Measurements from ENCODE around the gene RANBP9. TPM values are rescaled to one million over a fixed set of nuclear protein-coding genes. Genes with fewer than 3 reads are reported as not detected.

RANBP9 gene
- polyA plus RNA-seq, 1 experiment: 14.4 TPM

DNA sequence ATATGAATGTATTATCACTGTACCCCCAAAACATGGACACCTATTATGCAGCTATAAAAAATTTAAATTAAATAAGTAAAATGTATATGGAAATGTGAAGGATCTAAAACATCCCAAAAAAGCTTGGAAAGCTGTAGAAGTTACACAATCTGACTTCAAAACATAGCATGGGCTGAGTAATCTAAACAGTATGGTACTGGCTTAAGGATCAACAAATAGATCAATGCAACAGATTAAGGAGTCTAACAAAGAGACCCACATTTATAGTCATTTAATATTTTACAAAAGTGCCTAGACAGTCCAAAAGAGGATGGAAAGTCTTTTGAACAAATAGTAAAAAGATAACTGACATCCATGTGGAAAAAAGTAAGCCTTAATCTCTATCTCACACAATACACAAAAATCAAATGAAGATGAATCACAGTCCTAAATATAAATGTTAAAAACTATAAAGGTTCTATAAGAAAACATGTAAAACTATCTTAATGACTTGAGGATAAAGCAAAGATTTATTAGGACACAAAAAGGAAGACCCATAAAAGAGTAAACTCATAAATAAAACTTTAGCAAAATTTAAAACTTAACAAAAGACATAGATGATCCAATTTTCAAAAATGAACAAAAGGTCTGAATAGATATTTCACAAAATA, 46.8 kb downstream of the RANBP9 start:
- TF ChIP-seq, protein P1, sequence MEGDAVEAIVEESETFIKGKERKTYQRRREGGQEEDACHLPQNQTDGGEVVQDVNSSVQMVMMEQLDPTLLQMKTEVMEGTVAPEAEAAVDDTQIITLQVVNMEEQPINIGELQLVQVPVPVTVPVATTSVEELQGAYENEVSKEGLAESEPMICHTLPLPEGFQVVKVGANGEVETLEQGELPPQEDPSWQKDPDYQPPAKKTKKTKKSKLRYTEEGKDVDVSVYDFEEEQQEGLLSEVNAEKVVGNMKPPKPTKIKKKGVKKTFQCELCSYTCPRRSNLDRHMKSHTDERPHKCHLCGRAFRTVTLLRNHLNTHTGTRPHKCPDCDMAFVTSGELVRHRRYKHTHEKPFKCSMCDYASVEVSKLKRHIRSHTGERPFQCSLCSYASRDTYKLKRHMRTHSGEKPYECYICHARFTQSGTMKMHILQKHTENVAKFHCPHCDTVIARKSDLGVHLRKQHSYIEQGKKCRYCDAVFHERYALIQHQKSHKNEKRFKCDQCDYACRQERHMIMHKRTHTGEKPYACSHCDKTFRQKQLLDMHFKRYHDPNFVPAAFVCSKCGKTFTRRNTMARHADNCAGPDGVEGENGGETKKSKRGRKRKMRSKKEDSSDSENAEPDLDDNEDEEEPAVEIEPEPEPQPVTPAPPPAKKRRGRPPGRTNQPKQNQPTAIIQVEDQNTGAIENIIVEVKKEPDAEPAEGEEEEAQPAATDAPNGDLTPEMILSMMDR (IDR thresholded peaks at IDR 0.05; ENCODE audit: insufficient read depth, low read depth, low read length): no peak
- ChIA-PET CTCF (no interaction called here), POLR2A (no interaction called here)
- no peaks in the 10 kb centered on the region for H3K27me3 ChIP-seq (ENCODE audit: control insufficient read depth, insufficient read depth, low read length)
- DNase-seq (ENCODE audit: low read depth): no peak
- no peaks in the 10 kb centered on the region for H3K36me3 ChIP-seq (ENCODE audit: control insufficient read depth, insufficient read depth, low read length)
- no peak overlapping the region for H3K4me3 ChIP-seq (ENCODE audit: low read depth, low read length)

DNA sequence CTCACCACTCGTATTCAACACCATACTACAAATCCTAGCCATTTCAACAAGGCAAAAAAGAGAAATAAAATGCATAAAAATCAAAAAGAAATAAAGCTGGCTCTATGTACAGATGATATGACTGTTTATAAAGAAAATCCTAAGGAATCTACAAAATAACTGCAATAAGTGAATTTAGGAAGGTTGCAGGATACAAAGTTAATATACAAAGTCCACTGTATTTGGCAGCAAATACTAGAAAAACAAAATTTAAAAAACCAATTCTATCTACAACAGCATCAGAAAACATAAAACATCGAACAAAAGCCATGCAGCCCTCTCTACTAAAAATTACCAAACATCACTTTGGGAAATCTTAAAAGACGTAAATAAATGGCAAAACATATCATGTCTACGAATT, 47.6 kb downstream of the RANBP9 start:
- DNase-seq (ENCODE audit: low read depth): no peak
- POLR2A ChIA-PET: no interaction called here
- Histone ChIP-seq H3K36me3 (ENCODE audit: control insufficient read depth, insufficient read depth, low read length) (no peaks in the 10 kb centered on the region), H3K27me3 (ENCODE audit: control insufficient read depth, insufficient read depth, low read length) (no peaks in the 10 kb centered on the region), H3K4me3 (ENCODE audit: low read depth, low read length) (no peak overlapping the region)
- CTCF ChIA-PET: no interaction called here
- TF ChIP-seq, protein P1 (IDR thresholded peaks at IDR 0.05; ENCODE audit: insufficient read depth, low read depth, low read length): no peak

DNA sequence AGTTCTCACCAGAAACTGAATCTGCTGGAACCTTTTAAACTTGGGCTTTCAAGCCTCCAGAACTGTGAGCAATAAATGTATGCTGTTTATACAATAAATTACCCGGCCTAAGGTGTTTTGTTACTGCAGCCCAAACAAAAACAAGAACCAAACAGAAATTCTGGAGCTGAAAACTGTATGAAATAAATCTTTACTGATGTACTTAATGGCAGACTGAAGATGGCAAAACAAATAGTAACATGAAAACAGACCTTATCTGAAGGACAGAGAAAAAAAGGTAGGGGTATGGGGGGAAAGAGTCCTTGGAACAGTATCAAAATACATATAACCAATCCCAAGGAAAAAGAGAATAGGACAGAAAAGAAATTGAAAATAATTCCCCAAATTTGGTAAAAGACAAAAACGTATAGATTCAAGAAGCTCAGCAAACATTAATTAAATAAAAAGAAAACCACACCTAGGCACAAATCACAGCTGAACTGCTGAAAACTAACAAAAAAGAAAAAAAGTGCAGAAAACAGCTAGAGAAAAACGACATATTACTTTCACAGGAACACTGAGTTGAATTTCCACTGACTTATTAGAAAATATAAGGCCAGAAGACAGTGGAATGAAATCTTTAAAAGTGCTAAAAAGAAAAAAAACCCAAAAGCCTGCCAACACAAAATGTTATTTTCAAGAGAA, 48.8 kb downstream of the RANBP9 start:
- no peaks in the 10 kb centered on the region for H3K36me3 ChIP-seq (ENCODE audit: control insufficient read depth, insufficient read depth, low read length)
- no peak overlapping the region for H3K4me3 ChIP-seq (ENCODE audit: low read depth, low read length)
- TF ChIP-seq, protein P1 (IDR thresholded peaks at IDR 0.05; ENCODE audit: insufficient read depth, low read depth, low read length): no peak
- POLR2A ChIA-PET: no interaction called here
- CTCF ChIA-PET: no interaction called here
- H3K27me3 ChIP-seq (ENCODE audit: control insufficient read depth, insufficient read depth, low read length): no peaks in the 10 kb centered on the region
- DNase-seq (ENCODE audit: low read depth): no peak

DNA sequence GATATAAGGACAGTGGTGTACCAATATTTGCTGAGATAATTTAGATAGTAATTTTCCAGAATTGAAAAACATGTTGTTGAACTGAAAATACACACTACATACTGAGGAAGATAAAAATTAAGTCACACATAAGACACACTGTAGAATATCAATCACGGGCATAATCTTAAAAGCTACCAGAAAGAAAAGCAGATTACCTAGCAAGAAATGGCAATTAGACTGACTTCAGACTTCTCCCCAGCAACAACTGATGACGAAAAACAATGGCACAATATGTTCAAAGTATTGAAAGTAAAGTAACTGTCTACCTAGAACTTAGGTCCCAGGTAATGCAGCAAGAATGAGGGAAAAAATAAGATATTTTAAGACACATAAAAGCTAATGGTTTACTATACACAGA, 50.0 kb downstream of the RANBP9 start:
- TF ChIP-seq, protein P1 (IDR thresholded peaks at IDR 0.05; ENCODE audit: insufficient read depth, low read depth, low read length): no peak
- ChIA-PET POLR2A (interaction anchor here (0.6 kb wide), 1 partner anchor 10 kb away, joined by 5 read pairs; no protein-coding TSS in a partner anchor), CTCF (no interaction called here)
- Histone ChIP-seq H3K27me3 (ENCODE audit: control insufficient read depth, insufficient read depth, low read length) (no peaks in the 10 kb centered on the region), H3K4me3 (ENCODE audit: low read depth, low read length) (no peak overlapping the region), H3K36me3 (ENCODE audit: control insufficient read depth, insufficient read depth, low read length) (no peaks in the 10 kb centered on the region)
- no peak for DNase-seq (ENCODE audit: low read depth)

DNA sequence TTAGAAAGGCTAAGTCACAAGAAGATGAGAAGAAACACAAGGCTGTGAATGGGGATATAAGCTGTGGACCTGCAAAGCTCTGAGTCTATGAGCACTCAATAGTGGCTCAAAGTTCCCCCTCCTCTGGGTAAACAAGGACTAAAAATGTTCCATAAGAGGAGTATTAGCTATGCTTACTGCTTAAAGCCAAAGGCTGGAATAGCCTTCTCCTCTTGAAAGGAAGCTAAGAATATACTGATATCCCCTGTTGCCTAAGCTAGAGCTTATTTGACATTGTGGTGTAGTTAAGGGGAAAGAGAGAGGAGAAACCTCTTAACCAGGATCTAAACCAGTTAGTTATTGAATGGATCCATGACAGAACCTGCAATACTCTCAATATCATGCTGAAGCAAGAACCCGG, 50.7 kb downstream of the RANBP9 start:
- POLR2A ChIA-PET: interaction anchor here (0.6 kb wide), 1 partner anchor 11 kb away, joined by 5 read pairs; no protein-coding TSS in a partner anchor
- Histone ChIP-seq H3K27me3 (ENCODE audit: control insufficient read depth, insufficient read depth, low read length) (no peaks in the 10 kb centered on the region), H3K4me3 (ENCODE audit: low read depth, low read length) (no peak overlapping the region), H3K36me3 (ENCODE audit: control insufficient read depth, insufficient read depth, low read length) (no peaks in the 10 kb centered on the region)
- TF ChIP-seq, protein P1 (IDR thresholded peaks at IDR 0.05; ENCODE audit: insufficient read depth, low read depth, low read length): no peak
- CTCF ChIA-PET: no interaction called here
- no peak for DNase-seq (ENCODE audit: low read depth)
